Sigmoid colon (tissue), 4 donors: Measurements from ENCODE around the gene TECR.

Experiments used
- CTCF ChIP-seq, 4 experiments: fragments of 450-650 bp in 3 of 4; fragments of 200-600 bp in 1 of 4; IDR thresholded peaks; one replicate each; pipeline ENCODE4 v1.5.1; 2016 to 2019; ENCODE audit warnings: antibody characterized with exemption in 4 of 4, mild to moderate bottlenecking in 3 of 4, moderate library complexity in 2 of 4
- EP300 ChIP-seq, 4 donors: sonication (generic); formaldehyde crosslinking; IDR thresholded peaks; one replicate each; pipeline ENCODE4 v1.6.1; 2017; ENCODE audit warnings: antibody characterized with exemption in 4 of 4
- POLR2A ChIP-seq, 2 donors: fragments of 450-650 bp; IDR thresholded peaks; one replicate each; pipeline ENCODE4 v1.6.1; 2016; ENCODE audit warnings: antibody characterized with exemption in 2 of 2, mild to moderate bottlenecking in 2 of 2, moderate library complexity in 2 of 2
- POLR2AphosphoS5 ChIP-seq, 4 donors: sonication (generic); formaldehyde crosslinking; IDR thresholded peaks; one replicate each; pipeline ENCODE4 v1.6.1; 2017; ENCODE audit warnings: antibody characterized with exemption in 4 of 4

GRCh38 chr19:14494411-14494810 lies 35.0 kb upstream of the TECR start:
- TF ChIP-seq CTCF (IDR thresholded peaks at IDR 0.05) (no peak), POLR2A (IDR thresholded peaks at IDR 0.05) (no peak), POLR2AphosphoS5 (IDR thresholded peaks at IDR 0.05) (no peak), EP300 (IDR thresholded peaks at IDR 0.05) (no peak)
